Measurements from ENCODE around the gene ECI1.

The ECI1 gene, protein sequence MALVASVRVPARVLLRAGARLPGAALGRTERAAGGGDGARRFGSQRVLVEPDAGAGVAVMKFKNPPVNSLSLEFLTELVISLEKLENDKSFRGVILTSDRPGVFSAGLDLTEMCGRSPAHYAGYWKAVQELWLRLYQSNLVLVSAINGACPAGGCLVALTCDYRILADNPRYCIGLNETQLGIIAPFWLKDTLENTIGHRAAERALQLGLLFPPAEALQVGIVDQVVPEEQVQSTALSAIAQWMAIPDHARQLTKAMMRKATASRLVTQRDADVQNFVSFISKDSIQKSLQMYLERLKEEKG

DNA sequence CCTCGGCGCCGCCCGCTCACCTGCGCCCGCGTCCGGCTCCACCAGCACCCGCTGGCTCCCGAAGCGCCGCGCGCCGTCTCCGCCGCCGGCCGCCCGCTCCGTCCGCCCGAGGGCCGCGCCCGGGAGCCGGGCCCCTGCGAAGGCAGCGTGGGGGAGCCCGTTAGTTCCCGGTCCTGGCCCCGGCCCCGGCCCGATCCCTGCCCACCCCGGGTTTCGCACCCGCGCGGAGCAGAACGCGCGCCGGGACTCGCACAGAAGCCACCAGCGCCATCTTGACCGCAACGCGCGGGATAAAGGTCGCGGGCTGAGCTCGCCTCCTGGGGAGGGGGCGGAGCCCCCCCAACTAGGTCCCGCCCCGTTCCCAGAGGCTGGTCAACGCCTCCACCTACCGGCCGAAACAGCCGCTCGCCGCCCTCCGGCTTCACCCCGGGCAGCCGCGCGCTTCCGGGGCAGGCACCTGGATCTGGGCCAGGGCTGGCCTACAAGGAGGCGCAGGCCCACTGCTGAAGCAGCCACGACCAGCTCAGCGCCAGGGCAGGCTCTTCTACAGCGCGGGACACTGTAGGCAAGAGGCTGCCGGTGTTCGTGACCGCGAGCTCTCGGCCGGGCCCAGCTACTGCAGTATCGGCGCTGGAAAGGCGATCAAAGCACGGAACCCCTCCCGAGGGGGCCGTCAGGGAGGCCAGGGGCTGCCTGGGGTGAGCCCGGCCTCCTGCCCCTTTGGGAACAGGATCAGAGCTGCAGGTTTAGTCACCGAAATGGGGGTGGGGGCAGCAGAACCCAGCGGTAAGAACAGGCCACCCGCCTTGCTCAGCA is at the start of gene ECI1:
ECI1 (minus strand) TSS at position 292 of the 816 bp plus-strand sequence; CDS start at position 271, 21 bp downstream.
- DNase-seq, result peak; percentile 98
- in situ Hi-C loops (cut with HindIII; ENCODE audit: low pct_ligation_motif_present, low pct_unique_long_range_greater_than_20kb, low sequenced_read_pairs), result no loop called here

DNA sequence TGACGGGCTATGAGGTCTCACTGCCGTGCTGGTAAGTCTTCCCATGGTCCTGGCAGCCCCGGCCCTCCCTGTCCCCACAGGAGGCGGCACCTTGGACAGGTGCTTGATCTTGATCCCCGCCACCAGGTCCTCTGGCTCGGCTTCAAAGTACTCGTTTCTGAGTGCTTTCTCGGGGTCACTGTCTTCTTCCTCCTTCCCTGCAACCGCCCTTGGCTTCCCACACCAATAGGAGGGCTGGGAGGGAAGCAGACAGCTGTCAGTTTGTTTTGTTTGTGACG is 48.5 kb upstream of the ECI1 start:
- in situ Hi-C loops (cut with HindIII; ENCODE audit: low pct_ligation_motif_present, low pct_unique_long_range_greater_than_20kb, low sequenced_read_pairs), result no loop called here
- DNase-seq, result no peak

DNA sequence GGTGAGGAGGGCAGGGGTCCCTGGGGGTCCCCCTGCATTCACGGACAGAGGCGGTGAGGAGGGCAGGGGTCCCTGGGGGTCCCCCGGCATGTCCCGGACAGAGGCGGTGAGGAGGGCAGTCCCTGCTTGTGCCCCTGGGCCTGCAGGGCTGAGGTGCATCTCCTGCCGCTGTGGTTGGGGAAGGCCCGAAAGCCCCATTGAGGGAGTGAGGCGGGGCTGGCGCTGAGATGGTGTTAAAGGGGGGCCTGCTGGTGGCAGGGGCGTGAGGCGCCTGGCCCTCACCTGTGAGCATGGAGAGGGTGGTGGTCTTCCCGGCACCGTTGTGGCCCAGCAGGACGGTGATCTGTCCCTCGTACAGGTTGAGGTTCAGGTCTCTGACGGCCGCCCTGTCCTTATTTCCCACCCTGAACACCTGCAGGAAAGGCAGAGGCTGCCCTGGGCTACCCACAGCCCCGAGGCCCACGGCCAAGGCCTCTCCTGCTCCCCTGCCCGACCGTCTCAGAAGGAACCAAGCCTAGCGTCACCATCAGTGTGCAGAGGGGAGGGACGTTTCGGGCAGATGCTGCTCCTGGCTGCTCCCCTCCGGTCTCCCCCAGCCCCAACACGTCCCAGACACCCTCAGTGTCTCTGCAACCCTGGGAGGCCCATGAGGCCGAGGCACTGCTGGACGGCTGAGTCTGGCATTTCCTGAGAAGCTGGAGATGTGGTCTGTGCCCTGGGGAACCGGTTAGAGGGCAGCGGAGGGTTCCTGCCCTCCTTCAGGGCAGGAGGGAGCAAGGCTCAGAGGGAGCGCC is 47.9 kb upstream of the ECI1 start:
- no peak for DNase-seq
- in situ Hi-C loops (cut with HindIII; ENCODE audit: low pct_ligation_motif_present, low pct_unique_long_range_greater_than_20kb, low sequenced_read_pairs), result no loop called here

DNA sequence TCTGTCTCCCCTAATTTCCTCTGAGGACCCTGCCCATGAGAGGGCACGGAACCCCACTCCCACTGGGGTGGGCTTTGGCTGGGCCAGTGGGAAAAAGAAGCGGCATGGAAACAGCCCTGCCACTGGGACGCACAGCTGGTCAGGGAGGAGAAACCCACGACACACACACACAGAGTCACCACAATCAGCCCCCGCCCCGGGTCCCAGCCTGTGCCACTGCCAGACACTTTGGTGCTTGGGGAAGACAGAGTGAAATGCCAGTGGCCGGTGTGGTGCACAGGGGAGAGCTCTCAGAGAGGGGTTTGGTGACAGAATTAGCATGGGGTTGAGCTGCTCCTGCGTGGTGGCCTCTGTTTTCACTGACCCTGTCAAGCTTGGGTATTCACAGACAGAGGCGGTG is 47.2 kb upstream of the ECI1 start:
- in situ Hi-C loops (cut with HindIII; ENCODE audit: low pct_ligation_motif_present, low pct_unique_long_range_greater_than_20kb, low sequenced_read_pairs), result no loop called here
- no peak for DNase-seq

DNA sequence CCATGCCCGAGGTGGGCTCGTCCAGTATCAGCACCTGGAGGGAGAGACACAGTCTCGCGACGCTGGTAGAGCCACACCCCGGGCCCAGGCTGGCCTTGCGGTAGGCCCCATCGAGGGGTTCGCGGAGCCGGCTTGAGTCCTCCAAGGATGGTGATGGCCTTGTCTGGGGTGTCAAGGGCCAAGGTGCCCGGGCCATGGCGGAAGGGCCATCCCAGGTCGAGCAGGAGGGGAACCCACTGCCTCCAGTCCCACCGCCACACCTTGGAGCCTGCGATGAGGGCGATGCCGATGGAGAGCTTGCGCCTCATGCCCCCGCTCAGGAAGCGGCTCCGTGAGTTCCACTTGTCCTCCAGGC is 46.1 kb upstream of the ECI1 start:
- DNase-seq, result no peak
- in situ Hi-C loops (cut with HindIII; ENCODE audit: low pct_ligation_motif_present, low pct_unique_long_range_greater_than_20kb, low sequenced_read_pairs), result no loop called here

DNA sequence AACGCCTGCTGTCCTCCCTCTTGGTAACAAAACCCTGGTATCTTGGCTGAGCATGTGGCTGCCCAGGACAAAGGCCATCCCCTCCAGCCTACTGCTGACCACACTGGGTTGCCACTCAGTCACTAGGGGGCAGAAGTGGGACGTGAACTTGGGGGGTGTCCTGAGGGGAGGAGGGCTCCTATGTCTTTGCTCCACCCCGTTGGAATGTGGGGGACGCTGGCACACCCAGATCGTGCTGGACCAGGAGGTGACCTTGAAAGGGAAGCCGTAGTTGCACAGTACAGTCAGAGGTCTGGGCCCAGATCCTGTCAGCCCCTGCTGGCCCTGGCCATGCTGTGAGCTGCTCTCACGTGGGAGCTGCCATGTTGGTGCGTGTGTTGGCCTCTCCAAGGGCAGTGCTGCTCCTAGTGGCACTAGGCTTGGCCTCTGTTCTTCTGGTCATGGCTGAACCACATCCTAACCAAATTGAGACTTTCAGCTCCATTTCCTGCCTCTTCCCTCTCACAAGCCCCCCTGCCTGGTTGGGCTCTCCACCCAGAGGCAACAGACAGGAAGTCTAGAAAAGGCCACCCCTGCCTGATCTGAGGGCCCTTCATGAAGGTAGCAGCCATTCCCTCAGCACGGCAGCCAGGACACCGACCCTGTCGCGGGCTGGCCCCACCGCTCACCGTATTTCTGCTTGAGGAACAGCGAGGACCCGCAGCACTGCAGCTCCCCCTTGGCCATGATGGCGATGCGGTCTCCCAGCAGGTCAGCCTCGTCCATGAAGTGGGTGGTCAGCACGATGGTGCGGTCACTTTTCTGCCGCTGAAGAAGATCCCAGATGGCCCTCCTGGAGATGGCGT is 45.5 kb upstream of the ECI1 start:
- in situ Hi-C loops (cut with HindIII; ENCODE audit: low pct_ligation_motif_present, low pct_unique_long_range_greater_than_20kb, low sequenced_read_pairs), result no loop called here
- DNase-seq, result peak; percentile 45

DNA sequence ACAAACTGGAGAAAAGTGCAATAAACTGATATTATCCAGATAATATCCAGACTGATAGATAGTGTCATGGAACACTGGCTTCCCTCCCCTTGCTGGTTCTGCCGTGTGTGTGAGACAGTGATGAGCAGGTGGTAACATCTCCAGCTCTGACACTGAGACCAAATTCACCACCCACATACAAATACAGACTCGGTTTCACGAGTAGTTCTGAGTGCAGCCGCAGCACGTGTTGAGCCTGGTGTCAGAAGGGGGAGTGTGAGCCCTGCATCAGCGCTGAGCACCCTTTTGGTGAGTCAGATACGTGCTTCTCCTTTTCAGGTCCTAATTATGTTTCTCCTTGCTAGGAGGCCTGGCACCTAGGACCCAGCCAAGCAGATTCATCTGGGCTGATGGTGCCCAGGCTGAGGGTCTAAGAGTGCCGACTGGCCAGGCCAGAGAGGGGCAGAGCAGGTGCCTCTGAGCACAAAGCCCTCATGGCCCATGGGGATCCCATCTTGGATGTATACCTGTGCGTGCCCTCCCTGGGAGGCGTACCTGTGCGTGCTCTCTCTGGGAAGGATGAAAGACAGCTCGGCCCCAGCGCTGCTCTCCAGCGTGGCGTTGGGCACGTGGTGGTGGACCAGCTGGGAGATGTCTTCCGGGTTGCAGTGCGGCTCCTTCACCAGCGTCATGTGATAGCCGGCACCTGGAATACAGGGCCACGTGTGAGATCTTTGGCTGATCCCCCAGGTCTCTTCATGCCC is 43.8 kb upstream of the ECI1 start:
- no peak for DNase-seq
- in situ Hi-C loops (cut with HindIII; ENCODE audit: low pct_ligation_motif_present, low pct_unique_long_range_greater_than_20kb, low sequenced_read_pairs), result no loop called here

DNA sequence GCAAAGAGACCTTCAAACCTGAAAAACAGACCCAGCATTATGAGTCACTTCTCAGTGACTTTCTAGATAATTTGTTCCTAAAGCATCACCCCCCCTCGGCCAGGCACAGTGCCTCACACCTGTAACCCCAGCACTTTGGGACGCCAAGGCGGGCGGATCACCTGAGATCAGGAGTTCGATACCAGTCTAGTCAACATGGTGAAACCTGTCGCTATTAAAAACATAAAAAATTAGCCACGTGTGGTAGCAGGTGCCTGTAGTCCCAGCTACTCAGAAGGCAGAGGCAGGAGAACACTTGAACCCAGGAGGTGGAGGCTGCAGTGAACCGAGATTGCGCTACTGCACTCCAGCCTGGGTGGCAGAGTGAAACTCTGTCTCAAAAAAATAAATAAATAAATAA is 40.8 kb upstream of the ECI1 start:
- DNase-seq, result no peak
- in situ Hi-C loops (cut with HindIII; ENCODE audit: low pct_ligation_motif_present, low pct_unique_long_range_greater_than_20kb, low sequenced_read_pairs), result no loop called here

DNA sequence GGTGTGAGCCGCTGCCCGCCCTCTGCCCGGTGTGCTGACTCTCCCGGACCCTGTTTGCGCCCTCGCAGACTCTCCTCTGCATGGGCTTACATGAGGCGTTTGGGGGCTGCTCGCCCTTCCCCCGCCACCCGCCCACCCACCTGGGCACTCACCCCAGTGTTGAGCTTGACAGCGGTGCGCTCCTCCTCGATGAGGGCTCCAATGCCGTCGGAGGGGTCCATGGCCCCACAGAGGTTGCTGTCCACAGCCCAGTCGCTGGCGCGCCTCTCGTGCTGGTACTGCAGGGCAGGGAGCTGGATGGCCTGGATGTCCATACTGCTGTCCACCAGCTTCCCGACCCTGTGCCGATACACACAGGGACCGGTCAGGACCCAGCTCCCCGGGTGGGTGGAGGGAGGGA is 37.9 kb upstream of the ECI1 start:
- no peak for DNase-seq
- in situ Hi-C loops (cut with HindIII; ENCODE audit: low pct_ligation_motif_present, low pct_unique_long_range_greater_than_20kb, low sequenced_read_pairs), result no loop called here

DNA sequence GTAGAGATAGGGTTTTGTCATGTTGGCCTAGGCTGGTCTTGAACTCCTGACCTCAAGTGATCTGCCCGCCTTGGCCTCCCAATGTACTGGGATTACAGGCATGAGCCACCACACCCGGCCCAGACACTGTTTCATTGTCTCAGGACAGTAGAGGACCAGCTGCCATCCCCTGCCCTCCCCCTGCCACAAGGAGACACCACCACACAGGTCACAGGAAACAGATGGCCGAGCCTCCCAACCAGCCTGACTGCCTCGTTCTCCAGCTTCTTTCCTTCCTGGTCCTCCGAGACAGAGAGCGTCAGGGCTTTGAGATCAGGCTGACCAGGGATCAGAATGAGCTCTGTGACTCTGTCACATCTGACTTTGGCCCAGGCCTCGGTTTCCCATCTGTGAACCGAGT is 37.3 kb upstream of the ECI1 start:
- DNase-seq, result no peak
- in situ Hi-C loops (cut with HindIII; ENCODE audit: low pct_ligation_motif_present, low pct_unique_long_range_greater_than_20kb, low sequenced_read_pairs), result no loop called here

DNA sequence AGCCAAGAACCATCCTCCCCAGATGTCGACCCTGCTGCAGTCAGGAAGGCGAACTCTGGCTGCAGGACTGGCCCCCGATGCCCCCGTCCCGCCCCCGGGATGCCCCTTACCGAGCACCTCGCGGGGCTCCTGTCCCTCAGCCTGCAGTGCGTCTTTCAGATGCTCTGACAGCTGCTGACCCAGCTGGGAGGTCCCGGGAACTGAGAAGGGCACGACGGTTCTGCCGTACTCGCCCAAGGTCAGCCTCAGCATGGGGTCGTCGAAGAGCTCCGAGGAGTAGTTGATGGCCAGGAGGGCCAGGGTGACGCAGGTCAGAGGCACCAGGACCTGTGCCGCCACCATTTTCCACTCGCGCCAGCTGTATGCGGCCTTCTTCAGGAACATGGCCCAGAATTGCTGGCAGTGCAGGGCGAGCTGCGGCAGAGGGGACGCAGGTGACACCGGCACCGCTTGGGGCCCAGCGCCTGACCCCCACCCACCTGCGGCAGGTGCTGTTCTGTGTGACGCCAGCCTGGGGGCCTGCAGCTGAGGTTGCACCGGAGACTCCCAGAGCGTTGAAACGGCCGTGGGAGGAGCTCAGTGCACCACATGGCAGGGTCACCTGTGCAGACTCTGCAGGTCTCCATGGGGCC is 36.6 kb upstream of the ECI1 start:
- DNase-seq, result no peak
- in situ Hi-C loops (cut with HindIII; ENCODE audit: low pct_ligation_motif_present, low pct_unique_long_range_greater_than_20kb, low sequenced_read_pairs), result no loop called here

DNA sequence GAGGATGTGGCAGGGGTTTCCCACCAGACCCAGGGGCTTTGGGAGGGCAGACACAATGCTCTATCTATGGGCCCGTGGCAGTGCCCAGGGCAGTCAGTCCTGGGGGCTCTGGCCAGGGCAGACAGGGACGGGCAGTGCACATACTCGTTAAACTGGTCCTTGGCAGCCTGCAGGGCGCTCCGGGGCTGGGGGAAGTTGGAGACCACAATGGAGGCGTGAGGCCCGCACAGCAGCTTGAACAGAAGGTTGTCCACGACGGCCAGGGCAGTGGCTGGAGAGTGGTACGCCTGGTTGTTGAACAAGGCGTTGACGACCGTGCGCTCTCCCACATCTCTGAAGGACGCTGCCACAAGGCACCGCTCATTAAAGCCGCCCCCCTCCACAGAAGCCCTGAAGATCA is 35.2 kb upstream of the ECI1 start:
- in situ Hi-C loops (cut with HindIII; ENCODE audit: low pct_ligation_motif_present, low pct_unique_long_range_greater_than_20kb, low sequenced_read_pairs), result no loop called here
- no peak for DNase-seq

DNA sequence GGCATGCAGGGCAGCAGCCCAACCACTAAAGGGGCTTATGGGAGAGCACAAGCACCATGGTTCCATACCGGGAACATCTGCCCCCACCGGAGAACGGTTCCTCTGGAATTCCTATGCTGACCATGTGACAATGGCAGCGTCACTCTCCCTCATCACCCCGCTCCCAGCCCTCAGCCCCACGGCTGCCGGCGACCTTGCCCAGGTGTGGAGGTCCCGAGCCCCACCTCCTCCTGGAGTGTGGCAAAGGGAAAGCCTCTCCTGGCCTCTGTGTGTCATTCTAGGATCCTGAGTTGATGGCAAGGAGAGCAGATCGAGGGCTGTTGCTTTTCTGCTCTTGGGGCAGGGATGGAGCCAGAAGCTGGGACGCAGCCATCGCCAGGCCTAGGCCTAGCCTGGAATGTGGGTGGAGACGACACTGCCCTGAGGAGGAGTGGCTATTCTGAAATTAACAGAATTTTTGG is 34.4 kb upstream of the ECI1 start:
- DNase-seq, result no peak
- in situ Hi-C loops (cut with HindIII; ENCODE audit: low pct_ligation_motif_present, low pct_unique_long_range_greater_than_20kb, low sequenced_read_pairs), result no loop called here

DNA sequence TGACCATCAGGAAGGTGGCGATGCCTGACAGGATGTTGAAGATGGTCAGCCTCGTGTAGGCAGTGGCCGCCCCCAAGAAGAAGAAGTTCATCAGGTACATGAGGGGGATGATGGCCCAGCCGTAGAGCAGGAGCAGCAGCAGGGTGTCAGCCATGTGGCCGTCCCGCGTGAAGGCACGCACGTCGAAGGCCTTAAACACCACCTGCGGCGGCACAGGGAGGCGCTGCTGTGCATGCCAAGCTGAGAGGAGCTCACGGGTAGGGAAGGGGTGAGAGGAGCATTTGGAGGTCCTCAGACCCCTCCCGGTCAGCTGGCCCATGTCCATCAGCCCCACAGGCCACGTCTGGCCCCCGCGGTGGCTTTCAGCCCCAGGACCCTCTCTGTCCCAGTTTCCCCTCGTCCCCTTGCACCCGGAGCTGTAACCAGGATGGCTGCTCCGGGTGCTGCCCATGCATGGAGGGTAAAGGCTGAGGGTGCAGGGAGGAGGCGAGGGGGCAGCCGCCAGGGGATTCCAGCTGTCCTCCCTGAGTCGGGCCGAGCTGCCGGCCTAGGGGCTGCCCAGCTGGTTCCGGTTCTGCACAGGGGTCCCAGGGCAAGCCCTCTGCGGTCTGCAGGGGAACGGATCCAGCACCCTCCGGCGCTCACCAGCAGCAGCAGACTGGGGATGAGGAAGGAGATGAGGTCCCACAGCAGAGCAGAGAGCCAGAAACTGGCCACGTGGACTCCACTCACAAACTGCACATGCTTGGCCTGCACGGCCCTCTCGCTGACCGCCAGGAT is 33.6 kb upstream of the ECI1 start:
- in situ Hi-C loops (cut with HindIII; ENCODE audit: low pct_ligation_motif_present, low pct_unique_long_range_greater_than_20kb, low sequenced_read_pairs), result no loop called here
- DNase-seq, result no peak

DNA sequence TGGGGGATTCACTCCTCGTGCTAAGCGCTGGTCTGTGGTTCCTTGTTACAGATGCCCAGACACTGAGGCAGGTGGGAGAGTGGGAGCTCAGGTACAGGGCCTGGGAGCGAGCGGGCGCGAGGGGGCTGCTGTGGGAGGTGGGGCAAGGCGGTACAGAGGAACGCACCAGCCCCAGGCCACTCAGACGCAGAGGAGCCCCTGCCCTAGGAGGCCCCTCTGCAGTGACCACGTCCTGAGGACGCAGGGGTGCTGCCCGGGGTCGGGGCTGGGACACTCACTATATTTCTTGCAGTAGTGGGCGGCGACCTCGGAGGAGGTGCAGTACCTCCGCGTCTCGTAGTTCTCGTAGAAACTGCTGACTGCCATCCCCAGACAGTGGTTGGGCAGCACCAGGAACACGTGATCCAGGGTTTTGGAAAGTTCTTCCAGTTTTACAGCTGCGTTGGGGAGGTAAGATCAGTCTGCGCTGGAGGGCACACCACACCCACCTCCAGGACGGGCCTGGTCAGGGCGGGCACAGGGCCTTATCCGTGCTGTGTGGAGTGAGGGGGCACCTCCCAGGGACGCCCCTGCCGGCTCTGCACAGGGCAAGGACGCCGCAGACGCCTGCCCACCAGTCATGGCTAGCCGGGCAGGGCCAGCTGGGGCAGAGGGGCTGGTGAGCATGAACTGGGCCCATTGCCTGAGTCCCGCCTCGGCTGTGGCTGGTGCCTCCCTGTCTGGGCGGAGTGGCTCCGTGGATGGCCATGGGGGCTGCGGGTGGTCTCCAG is 32.8 kb upstream of the ECI1 start:
- DNase-seq, result no peak
- in situ Hi-C loops (cut with HindIII; ENCODE audit: low pct_ligation_motif_present, low pct_unique_long_range_greater_than_20kb, low sequenced_read_pairs), result no loop called here

DNA sequence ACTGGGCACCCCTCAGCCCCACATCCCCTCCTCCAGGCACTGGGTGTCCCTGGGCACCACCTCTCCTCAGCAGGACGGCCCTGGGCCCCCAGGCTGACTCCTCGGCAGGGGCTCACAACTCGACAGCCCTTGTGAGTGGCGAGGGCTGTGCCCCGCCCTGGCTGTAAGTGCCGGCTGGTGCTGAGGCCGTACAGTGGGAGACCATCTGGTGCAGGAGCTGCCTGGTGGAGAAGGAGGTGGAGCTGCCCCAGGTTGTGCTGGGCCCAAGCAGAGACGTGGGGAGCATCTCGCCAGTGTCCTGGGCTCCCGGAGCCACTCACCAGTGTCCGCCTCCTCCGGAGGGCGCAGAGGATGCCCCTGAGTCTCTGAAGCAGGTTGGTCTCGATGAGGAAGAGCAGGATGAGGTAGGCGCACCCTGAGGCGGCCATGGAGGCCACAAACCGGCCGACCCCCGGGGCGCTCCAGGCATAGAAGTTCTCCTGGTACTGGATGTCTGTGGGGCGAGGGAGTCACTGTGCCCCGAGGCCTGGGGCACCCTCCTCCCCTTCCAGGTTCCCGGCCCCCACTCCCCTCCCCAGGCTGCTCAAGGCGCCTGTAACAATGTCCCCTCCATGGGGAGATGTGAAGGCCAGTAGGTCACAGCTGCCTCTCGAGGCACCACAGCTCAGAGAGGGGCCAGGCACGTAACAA is 31.6 kb upstream of the ECI1 start:
- DNase-seq, result no peak
- in situ Hi-C loops (cut with HindIII; ENCODE audit: low pct_ligation_motif_present, low pct_unique_long_range_greater_than_20kb, low sequenced_read_pairs), result no loop called here

Data from ACHN (cell line).